ENCODE results near the gene GNG12. TPM values are rescaled to one million over a fixed set of nuclear protein-coding genes. Genes with fewer than 3 reads are reported as not detected.

Gene GNG12
- total RNA-seq, 1 donor from 2014 or later = 71.2 TPM

- Histone ChIP-seq H3K9me3 (no peaks in the 10 kb centered on the region), H3K4me1 (peaks cover 0 to 19% of the 10 kb centered on the region in 2 donors), H3K36me3 (no peaks in the 10 kb centered on the region), H3K27ac (peak overlapping the region; percentile 87 to 89), H3K27me3 (no peaks in the 10 kb centered on the region), H3K4me3 (no peak overlapping the region)
- DNase-seq (ENCODE audit: low spot score in 2 of 2) = no peak
- TF ChIP-seq CTCF (IDR thresholded peaks at IDR 0.05) = no peak
- intact Hi-C loops (cut with DNase I) = loop anchor here (10.0 kb wide), 1 partner anchor 548 kb away; no protein-coding TSS in a partner anchor
These were observed 56.3 kb downstream of the GNG12 start for GRCh38 chr1:67777016-67777415.

- no peaks in the 10 kb centered on the region for H3K36me3 ChIP-seq
- no peak for DNase-seq (ENCODE audit: low spot score in 2 of 2)
- TF ChIP-seq CTCF (IDR thresholded peaks at IDR 0.05) = no peak
- no peaks in the 10 kb centered on the region for H3K9me3 ChIP-seq
- H3K4me1 ChIP-seq = peaks cover 0 to 32% of the 10 kb centered on the region in 2 donors
- intact Hi-C loops (cut with DNase I) = loop anchor here (10.0 kb wide), 1 partner anchor 551 kb away; no protein-coding TSS in a partner anchor
- no peak overlapping the region for H3K4me3 ChIP-seq
- no peaks in the 10 kb centered on the region for H3K27me3 ChIP-seq
- H3K27ac ChIP-seq = peak overlapping the region in 1 of 2 donors; percentile 5
These were observed 59.8 kb downstream of the GNG12 start for GRCh38 chr1:67773462-67773861.

GRCh38 chr1:67771749-67772148 lies 61.5 kb downstream of the GNG12 start:
- H3K4me1 ChIP-seq = peaks cover under 1 to 29% of the 10 kb centered on the region in 2 donors
- no peaks in the 10 kb centered on the region for H3K36me3 ChIP-seq
- DNase-seq (ENCODE audit: low spot score in 2 of 2) = no peak
- no peak overlapping the region for H3K4me3 ChIP-seq
- no peaks in the 10 kb centered on the region for H3K27me3 ChIP-seq
- H3K9me3 ChIP-seq = no peaks in the 10 kb centered on the region
- intact Hi-C loops (cut with DNase I) = loop anchor here (10.0 kb wide), 1 partner anchor 553 kb away; no protein-coding TSS in a partner anchor
- peak overlapping the region; percentile 58 to 70 for H3K27ac ChIP-seq
- no peak for TF ChIP-seq CTCF (IDR thresholded peaks at IDR 0.05)

GRCh38 chr1:67771152-67771551 lies 62.1 kb downstream of the GNG12 start:
- no peaks in the 10 kb centered on the region for H3K36me3 ChIP-seq
- peaks cover 2 to 34% of the 10 kb centered on the region in 2 donors for H3K4me1 ChIP-seq
- no peak for TF ChIP-seq CTCF (IDR thresholded peaks at IDR 0.05)
- intact Hi-C loops (cut with DNase I) = loop anchor here (10.0 kb wide), 1 partner anchor 554 kb away; no protein-coding TSS in a partner anchor
- no peaks in the 10 kb centered on the region for H3K9me3 ChIP-seq
- no peaks in the 10 kb centered on the region for H3K27me3 ChIP-seq
- DNase-seq (ENCODE audit: low spot score in 2 of 2) = no peak
- peak overlapping the region; percentile 58 to 70 for H3K27ac ChIP-seq
- no peak overlapping the region for H3K4me3 ChIP-seq

- peak overlapping the region; percentile 58 to 70 for H3K27ac ChIP-seq
- intact Hi-C loops (cut with DNase I) = loop anchor here (2.0 to 10.0 kb wide), 5 partner anchors 48 to 555 kb away; partner anchors contain the start of genes DIRAS3 and GNG12
- TF ChIP-seq CTCF (IDR thresholded peaks at IDR 0.05) = no peak
These were observed 63.5 kb downstream of the GNG12 start for GRCh38 chr1:67769633-67770256.

More at GRCh38 chr1:67769633-67770256, 63.5 kb downstream of the GNG12 start:
- H3K4me3 ChIP-seq = no peak overlapping the region
- no peaks in the 10 kb centered on the region for H3K36me3 ChIP-seq
- H3K4me1 ChIP-seq = peaks cover 2 to 34% of the 10 kb centered on the region in 2 donors
- H3K27me3 ChIP-seq = no peaks in the 10 kb centered on the region
- no peaks in the 10 kb centered on the region for H3K9me3 ChIP-seq
- no peak for DNase-seq (ENCODE audit: low spot score in 2 of 2)
